RPMI7951 (cell line): ENCODE measurements around the gene SSR2. TPM values are rescaled to one million over a fixed set of nuclear protein-coding genes. Genes with fewer than 3 reads are reported as not detected.

Source experiments
- DNase-seq: peaks from one replicate; pipeline ENCODE4 v3.0.0-alpha.2; 2012; ENCODE audit warnings: low read depth
- total RNA-seq: library from RNA; depleted of rRNA; stranded (reverse); fragments of >200 nt; shearing (Covaris generic); gene quantifications from 2 replicates; pipeline ENCODE4 v1.2.3, GENCODE V29; 2014; rRNA removed

Gene SSR2
- 657 and 685 TPM in 2 replicates for total RNA-seq

DNA sequence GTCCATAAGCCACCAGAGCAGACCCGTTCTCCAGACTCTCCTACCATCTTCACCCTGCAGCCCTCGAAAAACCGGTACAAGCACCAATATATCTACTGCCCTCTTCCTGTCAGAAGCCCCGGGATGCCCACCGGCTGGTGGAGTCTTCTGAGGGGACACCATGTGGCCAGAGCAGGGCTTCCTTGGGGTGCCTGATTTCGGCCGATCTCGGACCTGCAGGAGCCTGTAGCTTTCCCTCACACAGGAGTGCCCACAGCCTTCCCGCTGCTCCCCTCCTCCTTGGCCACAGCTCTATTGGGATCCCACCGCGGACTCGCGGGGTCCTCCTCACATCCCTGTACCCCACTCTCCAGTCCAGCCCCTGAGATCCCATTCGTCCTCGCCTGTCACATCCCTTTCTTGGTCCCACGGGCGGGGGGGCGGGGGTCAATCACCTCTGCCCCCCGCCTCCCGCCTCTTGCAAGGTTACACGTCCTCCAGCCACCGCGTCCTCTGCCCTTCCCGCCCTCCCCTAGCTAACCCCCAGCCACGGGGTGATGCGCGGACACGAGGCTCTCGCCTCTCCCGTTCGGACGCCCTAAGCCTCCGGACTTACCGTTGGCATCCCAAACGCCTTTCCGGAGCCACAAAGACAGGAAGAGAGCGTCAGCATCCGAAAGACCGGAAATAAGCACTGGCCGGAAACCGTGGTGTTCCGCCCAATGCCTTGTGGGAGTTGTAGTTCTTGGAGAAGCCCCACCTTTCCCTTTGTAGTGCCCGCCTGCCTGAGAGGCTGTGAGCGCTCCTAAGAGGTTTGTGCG lies at the start of gene SSR2:
Gene SSR2, minus strand, starts transcription at position 659 of the 800 bp plus-strand sequence. CDS start 784 bp downstream, outside the sequence.
- peak; percentile 91 for DNase-seq

DNA sequence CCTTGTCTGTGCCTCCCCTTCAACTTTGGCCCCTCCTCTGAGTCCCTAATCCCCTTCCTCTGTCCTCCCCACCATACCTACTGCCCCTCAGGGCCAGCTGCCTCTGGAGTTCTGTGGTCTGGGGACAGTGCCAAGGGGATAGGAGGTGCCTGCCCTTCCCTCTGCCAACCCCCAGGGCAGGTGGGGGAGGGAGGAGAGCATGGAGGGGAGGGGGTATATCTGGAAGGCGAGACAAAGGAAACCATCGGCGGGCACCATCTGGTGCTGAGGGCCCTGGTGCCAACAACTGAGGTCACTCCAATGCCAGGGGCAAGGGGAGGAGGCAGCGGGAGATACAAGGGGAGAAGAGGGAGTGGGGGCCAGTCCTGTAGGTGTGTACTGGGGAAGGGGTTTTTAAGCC lies 49.8 kb upstream of the SSR2 start:
- DNase-seq: no peak

DNA sequence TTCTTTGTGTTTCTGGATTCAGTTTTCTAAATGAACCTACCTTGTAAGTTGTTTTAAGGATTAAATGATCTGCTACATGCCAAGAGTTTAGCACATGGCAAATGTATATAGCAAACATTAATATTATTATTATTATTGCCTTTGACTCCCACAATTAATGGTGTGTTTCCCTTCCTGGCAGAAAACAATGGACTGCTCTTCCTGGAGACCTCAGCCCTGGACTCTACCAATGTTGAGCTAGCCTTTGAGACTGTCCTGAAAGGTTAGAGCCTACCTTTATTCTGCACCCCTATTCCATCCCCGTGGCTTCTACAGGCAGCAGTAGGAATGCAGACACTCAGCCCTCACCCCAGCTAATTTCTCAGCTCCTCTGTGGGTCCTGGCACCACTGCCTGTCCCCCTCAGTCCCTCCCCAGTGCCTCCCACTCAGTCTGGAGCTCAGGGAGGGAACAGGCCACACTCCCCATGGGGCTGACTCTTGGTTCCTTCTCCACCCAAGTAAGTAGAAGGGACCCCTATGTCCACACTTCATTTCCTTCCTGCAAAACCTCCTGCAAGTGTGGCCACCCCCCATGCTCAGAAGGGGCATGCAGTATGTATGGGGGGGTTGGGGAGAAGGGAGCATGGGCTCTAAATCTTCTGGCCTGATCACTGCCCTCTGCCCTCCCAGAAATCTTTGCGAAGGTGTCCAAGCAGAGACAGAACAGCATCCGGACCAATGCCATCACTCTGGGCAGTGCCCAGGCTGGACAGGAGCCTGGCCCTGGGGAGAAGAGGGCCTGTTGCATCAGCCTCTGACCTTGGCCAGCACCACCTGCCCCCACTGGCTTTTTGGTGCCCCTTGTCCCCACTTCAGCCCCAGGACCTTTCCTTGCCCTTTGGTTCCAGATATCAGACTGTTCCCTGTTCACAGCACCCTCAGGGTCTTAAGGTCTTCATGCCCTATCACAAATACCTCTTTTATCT lies 49.0 kb upstream of the SSR2 start:
- DNase-seq: no peak

DNA sequence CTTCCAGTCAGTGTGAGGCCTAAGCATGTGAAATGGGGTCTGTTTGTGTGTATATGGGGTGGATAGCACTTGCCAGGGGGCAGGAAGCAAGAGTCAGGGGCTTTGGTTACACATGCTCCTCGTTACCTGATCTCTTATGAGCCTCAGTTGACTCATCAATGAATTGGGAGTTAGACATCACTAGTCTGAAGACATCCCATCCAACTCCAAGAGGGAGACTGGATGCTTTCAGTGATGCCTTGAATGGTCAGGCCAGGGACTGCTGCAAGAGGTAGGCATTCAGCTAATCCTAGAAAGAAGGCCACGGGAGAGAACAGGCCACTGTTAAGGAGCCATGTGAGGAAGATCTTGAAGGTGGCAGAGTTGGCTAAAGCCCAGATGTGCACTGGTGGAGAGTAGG lies 46.5 kb upstream of the SSR2 start:
- no peak for DNase-seq

DNA sequence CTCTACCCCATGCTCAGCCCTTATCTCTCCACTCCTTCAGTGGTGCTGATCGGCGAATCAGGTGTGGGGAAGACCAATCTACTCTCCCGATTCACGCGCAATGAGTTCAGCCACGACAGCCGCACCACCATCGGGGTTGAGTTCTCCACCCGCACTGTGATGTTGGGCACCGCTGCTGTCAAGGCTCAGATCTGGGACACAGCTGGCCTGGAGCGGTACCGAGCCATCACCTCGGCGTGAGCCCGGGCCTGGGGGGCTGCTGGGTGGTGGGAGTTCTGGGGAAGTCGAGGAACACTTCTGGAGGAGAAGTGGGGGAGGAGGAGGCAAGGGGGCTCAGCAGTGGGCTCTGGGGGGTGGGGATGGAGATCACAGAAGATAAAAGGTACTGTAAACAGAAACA lies 45.1 kb upstream of the SSR2 start:
- no peak for DNase-seq

DNA sequence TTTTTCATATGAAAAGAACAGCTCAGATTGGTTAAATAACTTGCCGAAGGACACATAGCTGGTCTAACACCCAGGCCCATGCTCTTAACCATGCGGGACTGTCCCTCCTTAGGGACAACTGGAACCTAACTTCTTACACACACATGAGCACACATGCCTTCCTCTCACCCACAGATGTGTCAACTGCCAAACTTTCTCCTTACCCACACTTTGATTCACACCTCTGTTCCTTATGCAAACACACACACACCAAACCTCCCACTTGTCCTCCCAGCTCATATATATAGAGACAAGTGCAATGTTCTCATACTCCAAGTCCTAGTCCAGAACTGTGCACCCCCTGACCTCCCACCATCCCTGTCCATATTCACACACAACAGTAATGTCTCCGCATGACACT lies 44.5 kb upstream of the SSR2 start:
- DNase-seq: no peak

DNA sequence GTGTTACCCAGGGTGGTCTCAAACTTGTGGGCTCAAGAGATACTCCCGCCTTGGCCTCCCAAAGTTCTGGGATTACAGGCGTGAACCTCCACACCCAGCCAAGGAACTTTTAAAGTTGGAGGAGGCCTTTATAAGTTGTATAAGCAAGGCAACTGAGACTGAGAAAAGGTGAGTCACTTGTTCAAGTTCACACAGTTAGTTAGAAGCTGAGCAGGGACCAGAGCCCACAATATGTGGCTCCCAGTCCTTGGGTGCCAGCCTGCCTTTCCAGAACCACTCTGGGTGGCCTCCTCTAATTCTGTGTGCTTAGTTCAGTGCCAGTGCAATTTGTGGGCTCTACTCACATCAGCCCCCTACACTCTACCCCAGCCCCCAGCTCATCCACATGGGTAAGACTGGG lies 43.9 kb upstream of the SSR2 start:
- no peak for DNase-seq

DNA sequence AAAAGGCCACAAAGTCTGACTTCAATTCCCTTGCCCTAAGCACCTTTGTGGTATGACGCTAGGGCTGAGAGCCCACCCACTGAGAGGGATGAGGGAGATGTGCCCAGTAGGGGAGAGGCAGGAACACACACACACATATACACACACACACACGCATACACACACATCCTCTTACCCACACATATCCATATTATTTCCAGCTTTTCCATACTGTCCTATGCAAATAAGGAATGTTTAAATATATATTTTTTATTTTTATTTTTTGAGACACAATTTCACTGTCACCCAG lies 43.2 kb upstream of the SSR2 start:
- no peak for DNase-seq

DNA sequence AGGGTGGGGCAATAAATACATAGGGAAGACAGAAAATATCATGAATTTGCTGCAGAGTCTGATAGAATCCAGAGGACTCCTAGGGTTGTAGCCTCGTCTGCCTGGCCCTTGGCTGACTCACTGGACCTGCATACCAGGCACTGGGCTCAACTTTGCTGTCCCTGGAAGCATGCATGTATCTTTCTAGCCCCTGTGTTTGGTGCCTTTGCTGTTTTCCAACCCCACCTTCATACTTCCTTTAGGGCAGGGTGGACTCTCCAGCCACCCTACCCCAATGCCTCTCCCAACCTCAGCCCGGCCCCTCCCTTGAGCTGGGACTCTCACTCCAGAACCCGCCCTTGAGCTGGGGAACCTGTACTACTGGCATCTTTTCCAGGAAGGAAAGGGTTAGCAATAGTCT lies 41.4 kb upstream of the SSR2 start:
- no peak for DNase-seq

DNA sequence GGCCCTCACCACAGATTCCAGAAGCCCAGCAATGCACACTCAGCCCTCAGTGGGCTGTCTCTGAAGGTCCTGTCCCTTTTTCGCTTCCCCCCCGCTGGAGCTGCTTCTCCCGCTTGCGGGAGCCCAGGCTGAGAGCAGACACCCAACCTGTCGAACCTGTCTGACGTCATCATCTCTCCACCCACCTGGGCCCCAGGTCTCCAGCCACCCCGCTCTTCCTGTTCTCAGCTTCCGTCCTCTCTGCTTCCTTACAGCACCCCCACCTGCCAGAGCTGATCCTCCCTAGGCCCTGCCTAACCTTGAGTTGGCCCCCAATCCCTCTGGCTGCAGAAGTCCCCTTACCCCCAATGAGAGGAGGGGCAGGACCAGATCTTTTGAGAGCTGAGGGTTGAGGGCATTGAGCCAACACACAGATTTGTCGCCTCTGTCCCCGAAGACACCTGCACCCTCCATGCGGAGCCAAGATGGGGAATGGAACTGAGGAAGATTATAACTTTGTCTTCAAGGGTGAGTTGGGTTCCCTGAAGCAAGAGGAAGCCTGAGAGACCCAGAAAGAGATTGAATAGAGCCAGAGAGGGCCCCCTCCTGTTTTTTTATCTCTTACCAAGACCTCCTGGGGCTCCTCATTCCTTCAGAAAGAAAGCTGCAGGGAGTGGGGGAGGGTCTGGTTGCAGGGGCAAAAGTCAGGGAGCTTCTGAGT lies 40.3 kb upstream of the SSR2 start, which contains the start of gene RAB25:
Gene RAB25, plus strand, starts transcription at position 224 of the 700 bp plus-strand sequence. Its CDS starts 241 bp downstream, at position 465.
- no peak for DNase-seq

DNA sequence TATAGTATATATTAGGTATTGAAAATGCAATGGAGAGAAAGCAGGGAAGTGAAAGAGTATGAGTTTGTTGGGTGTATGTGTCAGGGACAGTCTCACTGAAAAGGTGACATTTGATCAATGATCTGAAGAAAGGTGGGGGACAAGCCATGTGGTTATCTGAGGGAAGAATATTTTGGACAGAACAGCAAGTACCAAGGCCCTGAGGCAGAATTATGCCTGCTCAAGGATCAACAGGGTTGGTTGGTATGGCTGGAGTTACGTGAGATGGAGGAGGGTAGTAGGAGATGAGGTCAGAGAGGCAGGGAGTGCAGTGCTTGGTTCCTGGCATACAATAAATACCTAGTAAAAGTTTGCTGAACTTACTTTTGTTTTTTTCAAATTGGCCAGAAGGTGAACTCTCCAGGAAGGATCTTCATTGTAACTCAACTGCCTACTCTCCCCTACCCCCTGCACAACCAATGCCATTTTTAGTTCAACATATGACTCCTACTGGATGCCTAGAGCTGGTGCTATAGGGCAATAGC lies 35.6 kb upstream of the SSR2 start:
- DNase-seq: no peak

DNA sequence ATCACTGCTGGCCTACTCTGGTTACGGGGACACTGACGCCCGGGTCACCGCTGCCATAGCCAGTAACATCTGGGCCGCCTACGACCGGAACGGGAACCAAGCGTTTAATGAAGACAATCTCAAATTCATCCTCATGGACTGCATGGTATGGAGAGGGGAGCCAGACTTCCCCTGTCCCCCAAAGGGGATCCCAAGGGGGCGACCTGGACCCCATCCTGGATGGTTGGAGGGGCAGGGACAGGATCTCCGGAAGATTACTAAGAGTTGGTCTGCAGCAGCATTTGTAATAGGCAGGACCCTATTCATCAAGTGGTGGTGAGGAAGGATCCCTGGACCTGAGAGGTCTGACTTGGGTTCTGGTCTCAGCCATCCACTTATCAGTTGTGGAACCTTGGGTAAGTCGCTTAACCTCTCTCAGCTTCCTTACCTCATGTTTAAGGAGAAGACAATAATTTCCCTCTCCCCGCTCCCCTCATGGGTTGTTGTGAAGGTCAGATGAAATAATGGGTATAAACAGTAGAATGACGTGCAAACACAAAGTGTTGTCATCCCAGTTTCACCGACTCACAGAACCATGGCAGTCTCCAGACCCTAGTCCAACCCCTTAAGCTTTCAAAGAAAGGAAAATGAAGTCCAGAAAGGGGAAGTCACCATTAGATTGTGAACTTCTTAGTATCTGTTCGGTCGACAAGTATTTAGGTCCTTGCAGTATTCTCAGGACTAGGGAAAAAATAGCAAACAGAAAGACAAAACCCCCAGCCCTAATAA lies 34.7 kb upstream of the SSR2 start:
- no peak for DNase-seq

DNA sequence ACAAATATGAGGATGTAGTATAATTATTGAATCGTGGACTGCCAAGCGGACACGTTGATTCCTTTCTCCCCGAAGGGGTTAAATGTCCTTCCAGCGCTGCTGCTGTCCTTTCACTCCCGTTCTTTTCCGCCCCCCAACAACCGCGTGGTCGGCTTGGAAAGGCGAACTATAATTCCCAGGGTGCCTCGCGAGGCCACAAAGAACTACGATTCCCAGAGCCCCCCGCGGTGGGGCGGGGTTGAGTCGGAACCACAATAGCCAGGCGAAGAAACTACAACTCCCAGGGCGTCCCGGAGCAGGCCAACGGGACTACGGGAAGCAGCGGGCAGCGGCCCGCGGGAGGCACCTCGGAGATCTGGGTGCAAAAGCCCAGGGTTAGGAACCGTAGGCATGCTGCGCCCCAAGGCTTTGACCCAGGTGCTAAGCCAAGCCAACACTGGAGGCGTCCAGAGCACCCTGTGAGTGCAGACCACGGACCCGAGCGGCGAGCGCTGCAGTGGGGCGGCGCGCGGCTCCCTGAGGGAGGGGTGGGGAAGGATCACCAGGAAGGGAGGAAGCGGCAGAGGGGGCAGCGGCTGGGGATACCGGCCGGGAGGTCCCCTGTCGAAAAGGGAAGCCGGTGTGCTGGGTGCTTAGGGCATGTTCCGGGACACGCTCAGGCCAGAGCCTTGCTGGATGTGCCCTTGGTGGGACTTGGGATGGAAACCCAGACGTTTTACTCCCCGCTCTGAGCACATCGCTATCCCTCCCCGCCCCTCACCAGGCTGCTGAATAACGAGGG lies 33.9 kb upstream of the SSR2 start, which contains the start of gene LAMTOR2:
Gene LAMTOR2, plus strand, starts transcription at position 283 of the 781 bp plus-strand sequence. Its CDS starts 108 bp downstream, at position 391.
- peak; percentile 95 for DNase-seq

DNA sequence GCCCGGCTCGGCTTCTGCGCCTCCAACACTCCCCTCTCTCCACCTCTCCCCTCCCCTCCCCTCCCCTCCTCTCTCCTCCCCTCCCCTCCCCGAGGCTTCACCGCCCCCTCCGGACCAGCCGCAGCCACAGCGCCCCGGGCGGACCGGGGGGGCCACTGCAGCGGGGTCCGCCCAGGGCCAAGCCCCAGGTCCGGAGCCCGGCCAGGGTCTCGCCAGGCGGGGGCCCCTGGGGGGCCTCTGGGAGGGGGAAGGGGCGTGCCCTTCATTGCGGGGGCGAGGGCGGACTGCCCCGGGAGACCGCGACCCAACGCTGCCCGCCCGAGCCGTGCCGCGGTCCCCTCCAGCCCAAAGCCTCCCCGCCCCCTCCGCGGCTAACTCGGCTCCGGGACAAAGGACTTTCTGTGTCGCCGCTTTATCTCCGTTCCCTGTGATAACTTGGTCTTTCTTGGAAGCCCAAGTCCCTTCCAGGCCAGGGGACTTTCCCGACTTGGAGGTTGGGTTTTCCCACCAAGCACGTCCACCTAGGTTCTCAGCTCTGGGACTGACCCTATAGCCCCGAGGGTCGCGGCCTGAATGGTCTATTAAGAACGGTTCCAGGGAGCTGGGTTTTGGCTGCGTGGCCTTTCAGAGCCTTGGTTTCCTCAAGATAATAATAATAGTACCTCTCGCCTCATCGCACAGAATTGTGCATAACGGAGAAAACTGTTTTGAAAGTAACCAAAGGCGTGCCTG lies 33.2 kb upstream of the SSR2 start, which contains the start of gene UBQLN4:
Gene UBQLN4, minus strand, starts transcription at position 31 of the 732 bp plus-strand sequence. CDS start 97 bp downstream, outside the sequence.
- peak; percentile 79 for DNase-seq

DNA sequence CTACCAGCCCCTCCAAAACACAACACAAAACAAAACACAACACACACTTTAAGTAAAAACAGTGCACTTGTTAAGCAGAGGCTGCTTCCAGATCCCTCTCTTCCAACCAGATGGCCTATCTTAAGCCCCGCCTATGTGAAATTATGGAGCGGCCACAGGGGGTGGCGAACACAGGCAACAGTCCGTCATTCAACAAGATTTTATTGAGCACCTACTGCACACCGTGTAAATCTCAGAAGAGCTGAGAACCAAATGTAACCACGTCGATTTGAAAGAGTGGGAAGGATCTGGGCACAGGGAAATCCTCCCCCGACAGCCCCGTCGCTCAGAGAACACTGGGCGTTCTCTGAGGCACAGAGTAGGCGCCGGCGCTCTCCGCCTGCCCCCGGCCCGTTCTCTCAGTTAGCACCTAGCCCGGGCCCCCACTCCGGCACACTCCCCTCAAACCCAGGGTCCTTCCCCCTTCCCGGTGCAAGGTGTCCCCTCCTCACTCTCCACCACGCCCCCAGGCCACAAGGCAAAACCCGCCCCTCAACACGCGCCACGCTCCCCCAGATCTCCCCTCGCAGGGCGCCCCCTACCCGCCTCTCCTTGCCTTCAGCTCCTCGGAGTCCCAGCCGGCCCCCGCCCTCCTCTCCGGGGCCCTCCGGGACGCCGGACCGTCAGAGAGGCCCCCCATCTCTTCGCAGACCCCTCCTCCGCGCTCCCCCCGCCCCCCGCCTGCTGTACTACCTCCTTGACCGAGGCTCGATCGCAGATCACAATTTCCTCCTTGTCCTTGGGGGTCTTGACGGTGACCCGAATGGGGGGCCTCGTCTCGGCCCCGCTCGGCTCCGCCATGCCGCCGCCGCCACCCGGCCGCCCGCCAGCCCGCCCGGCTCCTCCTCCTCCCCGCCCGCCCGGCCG lies 32.4 kb upstream of the SSR2 start:
- DNase-seq: peak; percentile 67

DNA sequence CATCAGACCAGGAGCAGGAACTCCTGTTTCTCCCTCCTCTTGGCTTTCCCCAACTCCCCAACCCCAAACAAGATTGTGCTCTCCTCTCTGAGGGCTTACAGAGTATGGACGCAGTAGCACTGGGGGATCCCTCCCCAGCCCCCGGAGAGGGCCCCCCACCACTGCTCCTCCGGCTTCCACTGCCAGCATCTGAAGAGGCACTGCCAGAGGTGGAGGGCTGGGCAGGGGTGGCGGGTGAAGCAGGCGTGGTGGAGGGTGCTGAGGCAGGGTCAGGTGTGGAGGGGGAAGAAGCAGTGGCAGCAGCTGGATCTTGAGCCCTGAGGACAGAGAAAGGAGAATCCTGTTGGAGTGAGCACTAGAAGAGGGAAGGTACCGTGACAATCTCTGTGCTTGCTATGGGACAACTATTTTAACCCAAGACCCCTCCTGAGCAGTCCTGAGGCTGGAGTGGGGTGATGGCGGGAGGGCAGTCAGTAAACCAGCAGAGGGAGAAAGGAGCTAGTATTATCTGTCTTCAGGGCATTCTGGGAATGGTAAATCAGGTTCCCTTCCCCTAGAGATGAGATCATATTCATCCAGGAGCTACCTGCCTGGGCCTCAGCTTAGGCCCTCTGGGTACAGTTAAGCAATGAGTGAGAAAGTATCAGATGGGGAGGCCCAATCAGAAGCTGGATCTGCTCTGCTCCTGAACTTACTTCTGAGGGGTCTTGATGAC lies 30.4 kb upstream of the SSR2 start:
- DNase-seq: no peak

DNA sequence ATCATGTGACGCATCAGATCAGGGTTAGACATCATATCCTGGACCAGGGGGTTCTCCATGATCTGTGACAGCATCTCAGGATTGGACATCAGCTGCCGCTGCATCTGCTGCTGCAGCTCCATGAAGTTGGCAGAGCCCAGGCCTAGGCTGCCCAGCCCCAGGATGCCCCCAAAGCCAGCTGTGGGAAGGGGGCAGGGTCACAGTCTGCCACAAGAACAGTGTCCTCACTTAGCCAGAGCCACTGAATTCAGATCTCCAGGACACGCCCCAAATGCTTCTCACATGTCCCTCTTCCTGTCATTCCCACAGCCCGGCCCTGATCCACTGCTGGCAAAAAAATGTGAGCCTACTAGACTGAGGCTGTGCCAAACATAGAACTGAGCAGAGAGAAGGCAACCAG lies 29.6 kb upstream of the SSR2 start:
- no peak for DNase-seq
